Vagina (tissue), 2 donors: ENCODE results near the gene ATN1. TPM values are rescaled to one million over a fixed set of nuclear protein-coding genes. Genes with fewer than 3 reads are reported as not detected.

ENCODE experiments used
- DNase-seq, 2 donors: peaks; one replicate each; pipeline ENCODE4 v3.0.0-alpha.2; 2017; ENCODE audit errors: extremely low spot score in 2 of 2
- H3K27ac ChIP-seq: fragments of 200-600 bp; sonication (generic); one replicate; pipeline ENCODE4 v1.5.1; 2019
- H3K27me3 ChIP-seq: fragments of 200-600 bp; sonication (generic); one replicate; pipeline ENCODE4 v1.5.1; 2019
- H3K36me3 ChIP-seq, 2 donors: fragments of 200-600 bp; sonication (generic); one replicate each; pipeline ENCODE4 v1.5.1; 2017 to 2019
- H3K4me1 ChIP-seq: fragments of 200-600 bp; sonication (generic); one replicate; pipeline ENCODE4 v1.5.1; 2019
- H3K4me3 ChIP-seq, 2 donors: fragments of 200-600 bp; sonication (generic); 1 replicate in 1 of 2; 2 replicates in 1 of 2; pipeline ENCODE4 v1.5.1; 2016 to 2019
- H3K9me3 ChIP-seq: fragments of 200-600 bp; sonication (generic); one replicate; pipeline ENCODE4 v1.5.1; 2019
- POLR2A ChIP-seq, 2 donors: fragments of 450-650 bp; IDR thresholded peaks; one replicate each; pipeline ENCODE4 v1.6.1; 2017; ENCODE audit warnings: antibody characterized with exemption in 2 of 2, mild to moderate bottlenecking in 2 of 2, moderate library complexity in 2 of 2
- POLR2AphosphoS5 ChIP-seq, 2 donors: sonication (generic); formaldehyde crosslinking; IDR thresholded peaks; one replicate each; pipeline ENCODE4 v1.9.0; 2017; ENCODE audit warnings: antibody characterized with exemption in 2 of 2, mild to moderate bottlenecking in 2 of 2, low read depth in 1 of 2; ENCODE audit not compliant: insufficient read depth in 1 of 2
- intact Hi-C: fragments of 100-400 bp; cut with DNase I; formaldehyde crosslinking; loops from one replicate; pipeline ENCODE4 v1.15.1; 2023
- total RNA-seq: library from RNA; depleted of rRNA; stranded (reverse); fragments of >200 nt; gene quantifications from one replicate; pipeline ENCODE4 v1.2.3, GENCODE V29; 2016
- TF ChIP-seq, protein P1 (sequence below), 3 experiments: fragments of 450-650 bp in 2 of 3; fragments of 200-600 bp in 1 of 3; sonication (generic) in 1 of 3; IDR thresholded peaks; one replicate each; pipeline ENCODE4 v1.5.1; 2017 to 2019; ENCODE audit warnings: antibody characterized with exemption in 3 of 3, mild to moderate bottlenecking in 2 of 3, moderate library complexity in 2 of 3

The ATN1 gene
- total RNA-seq, 1 donor from 2014 or later = 92.1 TPM

DNA sequence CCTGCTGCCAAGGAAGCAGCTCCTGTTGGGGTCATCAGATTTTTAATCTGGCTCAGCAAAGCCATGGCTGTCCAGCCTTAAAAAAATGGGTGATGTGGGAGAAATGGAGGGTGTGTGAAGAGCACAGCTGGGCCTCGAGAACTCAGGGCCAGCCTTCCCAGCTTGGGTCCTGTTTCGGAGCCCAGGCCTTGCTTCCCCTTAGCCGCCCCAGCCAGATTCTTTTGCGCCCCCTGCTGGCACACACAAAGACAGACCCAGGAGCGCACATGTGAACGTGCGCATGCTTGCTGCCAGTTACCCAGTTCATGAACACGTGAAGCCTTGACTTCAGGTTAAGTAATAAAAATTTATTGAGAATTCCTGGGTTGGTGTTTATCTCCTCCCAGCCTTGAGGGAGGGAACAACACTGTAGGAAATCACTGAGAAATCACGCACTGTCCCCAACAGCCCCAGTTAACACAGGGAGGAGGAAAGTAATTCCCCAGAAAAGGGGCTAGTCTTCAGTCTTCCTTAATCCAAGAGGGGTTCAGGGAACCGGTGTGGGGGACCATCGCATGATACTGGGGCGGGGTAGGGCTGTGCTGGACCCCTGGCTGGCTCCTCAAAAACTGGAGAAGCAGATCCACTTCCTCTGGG lies 37.4 kb downstream of the ATN1 start:
- TF ChIP-seq POLR2A (IDR thresholded peaks at IDR 0.05) (no peak), POLR2AphosphoS5 (IDR thresholded peaks at IDR 0.05; ENCODE audit: insufficient read depth in 1 of 2, low read depth in 1 of 2) (peak; percentile 56 to 60)
- TF ChIP-seq, protein P1, sequence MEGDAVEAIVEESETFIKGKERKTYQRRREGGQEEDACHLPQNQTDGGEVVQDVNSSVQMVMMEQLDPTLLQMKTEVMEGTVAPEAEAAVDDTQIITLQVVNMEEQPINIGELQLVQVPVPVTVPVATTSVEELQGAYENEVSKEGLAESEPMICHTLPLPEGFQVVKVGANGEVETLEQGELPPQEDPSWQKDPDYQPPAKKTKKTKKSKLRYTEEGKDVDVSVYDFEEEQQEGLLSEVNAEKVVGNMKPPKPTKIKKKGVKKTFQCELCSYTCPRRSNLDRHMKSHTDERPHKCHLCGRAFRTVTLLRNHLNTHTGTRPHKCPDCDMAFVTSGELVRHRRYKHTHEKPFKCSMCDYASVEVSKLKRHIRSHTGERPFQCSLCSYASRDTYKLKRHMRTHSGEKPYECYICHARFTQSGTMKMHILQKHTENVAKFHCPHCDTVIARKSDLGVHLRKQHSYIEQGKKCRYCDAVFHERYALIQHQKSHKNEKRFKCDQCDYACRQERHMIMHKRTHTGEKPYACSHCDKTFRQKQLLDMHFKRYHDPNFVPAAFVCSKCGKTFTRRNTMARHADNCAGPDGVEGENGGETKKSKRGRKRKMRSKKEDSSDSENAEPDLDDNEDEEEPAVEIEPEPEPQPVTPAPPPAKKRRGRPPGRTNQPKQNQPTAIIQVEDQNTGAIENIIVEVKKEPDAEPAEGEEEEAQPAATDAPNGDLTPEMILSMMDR (IDR thresholded peaks at IDR 0.05) = peak; percentile 72 to 89 (median 72)

DNA sequence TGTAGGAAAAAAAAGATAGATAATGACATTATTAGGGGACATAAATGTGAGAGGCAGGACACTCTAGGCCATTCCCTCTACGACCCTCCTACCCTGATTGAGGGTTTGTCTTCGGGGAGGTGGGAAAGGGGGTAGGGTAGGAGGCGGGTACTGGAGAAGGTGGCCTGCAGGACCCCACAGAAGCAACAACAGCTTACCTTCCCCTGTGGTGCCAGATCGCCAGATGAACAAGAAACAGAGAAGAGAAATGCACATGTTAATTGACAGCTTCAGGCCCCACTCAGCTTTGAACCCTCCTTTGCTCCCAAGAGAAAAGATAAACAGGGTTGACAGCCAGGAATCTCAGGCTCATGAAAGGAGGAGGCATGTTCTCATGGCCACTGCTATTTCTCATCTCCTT lies 38.0 kb downstream of the ATN1 start:
- Histone ChIP-seq H3K36me3 (peaks cover 0 to 37% of the 10 kb centered on the region in 2 donors), H3K4me1 (peaks cover 48% of the 10 kb centered on the region), H3K27me3 (no peaks in the 10 kb centered on the region), H3K9me3 (no peaks in the 10 kb centered on the region), H3K4me3 (no peak overlapping the region), H3K27ac (peak overlapping the region; percentile 87)
- intact Hi-C loops = no loop called here
- TF ChIP-seq, protein P1 (IDR thresholded peaks at IDR 0.05) = no peak
- no peak for TF ChIP-seq POLR2A (IDR thresholded peaks at IDR 0.05)
- TF ChIP-seq POLR2AphosphoS5 (IDR thresholded peaks at IDR 0.05; ENCODE audit: insufficient read depth in 1 of 2, low read depth in 1 of 2) = no peak
- no peak for DNase-seq

More for the DNA sequence above, 37.4 kb downstream of the ATN1 start:
- Histone ChIP-seq H3K27ac (peak overlapping the region; percentile 87), H3K27me3 (no peaks in the 10 kb centered on the region), H3K36me3 (peaks cover 0 to 37% of the 10 kb centered on the region in 2 donors), H3K4me1 (peaks cover 48% of the 10 kb centered on the region), H3K4me3 (peak overlapping the region in 1 of 2 donors; percentile 52), H3K9me3 (no peaks in the 10 kb centered on the region)
- no peak for DNase-seq
- intact Hi-C loops = no loop called here

DNA sequence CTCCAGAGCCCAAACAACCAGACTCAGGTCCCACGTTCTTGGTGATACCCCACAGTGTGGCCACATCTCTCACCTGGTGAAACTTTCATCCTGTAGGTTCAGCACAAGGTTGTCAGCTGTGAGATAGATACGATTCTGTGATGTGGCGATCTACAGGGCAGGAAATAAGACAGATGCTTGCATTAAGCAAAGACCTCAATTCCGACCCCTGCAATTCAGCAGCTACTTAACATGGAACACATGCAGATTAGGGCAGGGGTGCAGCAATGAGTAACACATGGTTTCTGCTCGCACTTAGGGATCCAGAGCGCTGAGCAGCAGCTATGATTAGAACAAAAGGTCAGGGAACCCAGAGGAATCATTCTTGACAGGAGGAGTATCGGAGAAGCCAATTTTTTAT lies 38.6 kb downstream of the ATN1 start:
- Histone ChIP-seq H3K36me3 (peaks cover 0 to 37% of the 10 kb centered on the region in 2 donors), H3K4me1 (peaks cover 44% of the 10 kb centered on the region), H3K9me3 (no peaks in the 10 kb centered on the region), H3K27me3 (no peaks in the 10 kb centered on the region), H3K4me3 (no peak overlapping the region), H3K27ac (no peak overlapping the region)
- TF ChIP-seq, protein P1 (IDR thresholded peaks at IDR 0.05) = no peak
- TF ChIP-seq POLR2A (IDR thresholded peaks at IDR 0.05) (no peak), POLR2AphosphoS5 (IDR thresholded peaks at IDR 0.05; ENCODE audit: insufficient read depth in 1 of 2, low read depth in 1 of 2) (no peak)
- intact Hi-C loops = no loop called here
- DNase-seq = no peak

DNA sequence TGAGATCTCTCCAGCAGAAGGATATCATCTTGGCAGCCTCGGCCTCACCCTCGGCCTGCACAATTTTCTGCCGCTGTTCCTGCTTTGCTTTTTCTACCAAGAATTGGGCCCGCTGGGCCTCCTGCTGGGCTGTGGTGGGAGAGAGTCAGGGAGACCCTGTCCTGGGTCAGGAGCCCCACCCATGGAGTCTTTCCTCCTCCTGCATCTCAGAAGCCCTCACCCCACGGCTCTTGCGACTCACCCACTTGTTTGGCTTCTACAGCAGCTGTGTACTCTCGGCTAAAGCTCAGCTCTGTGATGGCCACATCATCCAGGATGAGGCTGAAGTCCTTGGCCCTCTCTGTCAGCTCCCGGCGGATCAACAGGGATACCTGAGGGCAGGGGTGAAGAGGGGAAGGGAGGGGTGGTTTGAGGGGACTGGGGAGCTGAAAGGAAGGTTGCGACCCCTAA lies 39.9 kb downstream of the ATN1 start:
- H3K27me3 ChIP-seq = no peaks in the 10 kb centered on the region
- intact Hi-C loops = no loop called here
- H3K4me3 ChIP-seq = no peak overlapping the region
- H3K9me3 ChIP-seq = no peaks in the 10 kb centered on the region
- no peak for DNase-seq
- H3K36me3 ChIP-seq = peaks cover 0 to 37% of the 10 kb centered on the region in 2 donors
- peaks cover 38% of the 10 kb centered on the region for H3K4me1 ChIP-seq
- TF ChIP-seq POLR2A (IDR thresholded peaks at IDR 0.05) (no peak), POLR2AphosphoS5 (IDR thresholded peaks at IDR 0.05; ENCODE audit: insufficient read depth in 1 of 2, low read depth in 1 of 2) (no peak)
- TF ChIP-seq, protein P1 (IDR thresholded peaks at IDR 0.05) = no peak
- no peak overlapping the region for H3K27ac ChIP-seq

DNA sequence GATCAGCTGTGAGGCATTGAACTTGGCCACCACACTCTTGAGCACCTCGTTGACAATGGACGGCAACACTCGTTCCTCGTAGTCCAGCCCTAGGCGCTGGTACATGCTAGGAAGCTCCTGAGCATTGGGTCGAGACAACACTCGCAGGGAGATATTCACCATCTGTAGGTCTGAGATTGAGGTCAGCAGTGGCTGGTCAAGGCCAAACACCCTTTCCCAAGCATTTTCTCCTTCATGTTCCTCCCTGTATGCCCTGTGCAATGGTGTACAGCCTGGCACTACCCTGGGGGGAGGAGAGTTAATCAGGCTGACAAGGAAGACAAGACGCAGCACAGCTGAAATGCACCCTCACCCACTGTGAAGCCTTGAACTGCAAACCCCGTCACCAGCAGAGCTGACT lies 40.7 kb downstream of the ATN1 start:
- H3K27ac ChIP-seq = no peak overlapping the region
- TF ChIP-seq POLR2AphosphoS5 (IDR thresholded peaks at IDR 0.05; ENCODE audit: insufficient read depth in 1 of 2, low read depth in 1 of 2) = no peak
- TF ChIP-seq POLR2A (IDR thresholded peaks at IDR 0.05) = no peak
- TF ChIP-seq, protein P1 (IDR thresholded peaks at IDR 0.05) = no peak
- intact Hi-C loops = no loop called here
- H3K4me1 ChIP-seq = peaks cover 37% of the 10 kb centered on the region
- H3K9me3 ChIP-seq = no peaks in the 10 kb centered on the region
- H3K27me3 ChIP-seq = no peaks in the 10 kb centered on the region
- H3K4me3 ChIP-seq = no peak overlapping the region
- no peak for DNase-seq
- peaks cover 0 to 37% of the 10 kb centered on the region in 2 donors for H3K36me3 ChIP-seq
